IMR-90 (cell line): Measurements from ENCODE around the gene KDM5B. TPM values are rescaled to one million over a fixed set of nuclear protein-coding genes. Genes with fewer than 3 reads are reported as not detected.

Experiments
- ATAC-seq: fragments of 200-7000 bp; cut with Tn5 transposase; 2 replicates; pipeline ENCODE4 v1.9.1; 2020; ENCODE audit warnings: low read depth, mild to moderate bottlenecking, moderate library complexity
- BruUV-seq: library from RNA; stranded (reverse); fragments of 400-500 nt; replicated peaks from 2 replicates; lab custom pipeline; 2021; lab: Mats Ljungman, UMichigan
- CTCF ChIA-PET: fragments of 300-600 bp; formaldehyde crosslinking; extraction: SDS; loops from one replicate; lab custom pipeline; 2021; ENCODE audit warnings: antibody characterized with exemption; lab: Yijun Ruan, JAX
- POLR2A ChIA-PET: fragments of 300-600 bp; sonication (Branson Sonifier 250); formaldehyde crosslinking; loops from one replicate; lab custom pipeline; 2022; ENCODE audit warnings: antibody characterized with exemption; ENCODE audit not compliant: unreplicated experiment; lab: Charles Lee
- DNase-seq: peaks from one replicate; pipeline ENCODE4 v3.0.0; 2013
- H2AFZ ChIP-seq: replicated peaks from 2 replicates; pipeline ENCODE3; 2013; ENCODE audit warnings: low read length, mild to moderate bottlenecking; ENCODE audit not compliant: poor library complexity
- H2AK5ac ChIP-seq: 2 replicates; pipeline ENCODE4 v1.6.1; 2013; ENCODE audit warnings: low read depth, low read length, inconsistent platforms
- H2AK9ac ChIP-seq: replicated peaks from 2 replicates; pipeline ENCODE3; 2013; ENCODE audit warnings: mild to moderate bottlenecking, low read depth, low read length, moderate library complexity; ENCODE audit not compliant: poor library complexity
- H2BK120ac ChIP-seq: 2 replicates; pipeline ENCODE4 v1.6.1; 2013; ENCODE audit warnings: low read depth, low read length, inconsistent platforms
- H2BK15ac ChIP-seq: 3 replicates; pipeline ENCODE4 v1.6.1; 2013; ENCODE audit warnings: low read depth, low read length, inconsistent platforms
- H2BK20ac ChIP-seq: 2 replicates; pipeline ENCODE4 v1.6.1; 2013; ENCODE audit warnings: low read depth, mild to moderate bottlenecking, inconsistent platforms, low read length, moderate library complexity
- H2BK5ac ChIP-seq: 2 replicates; pipeline ENCODE4 v1.6.1; 2013; ENCODE audit warnings: mild to moderate bottlenecking, low read depth, low read length, inconsistent platforms; ENCODE audit not compliant: poor library complexity, severe bottlenecking
- H3K14ac ChIP-seq: replicated peaks from 2 replicates; pipeline ENCODE4 v1.6.1; 2013; ENCODE audit warnings: low read depth, low read length, inconsistent platforms
- H3K18ac ChIP-seq: 2 replicates; pipeline ENCODE4 v1.6.1; 2013; ENCODE audit warnings: low read depth, low read length, control low read depth
- H3K23ac ChIP-seq: 2 replicates; pipeline ENCODE4 v1.6.1; 2013; ENCODE audit warnings: low read depth, low read length, inconsistent platforms
- H3K27ac ChIP-seq: 2 replicates; pipeline ENCODE4 v1.5.1; 2013; ENCODE audit warnings: mild to moderate bottlenecking, control low read depth, low read length; ENCODE audit not compliant: insufficient read depth
- H3K27me3 ChIP-seq: 2 replicates; pipeline ENCODE4 v1.6.1; 2013; ENCODE audit warnings: low read length; ENCODE audit not compliant: control insufficient read depth, insufficient read depth
- H3K36me3 ChIP-seq: 2 replicates; pipeline ENCODE4 v1.6.1; 2013; ENCODE audit warnings: low read length, mixed read lengths; ENCODE audit not compliant: control insufficient read depth, insufficient read depth
- H3K4ac ChIP-seq: 2 replicates; pipeline ENCODE4 v1.6.1; 2013; ENCODE audit warnings: low read depth, low read length, inconsistent platforms
- H3K4me1 ChIP-seq: 2 replicates; pipeline ENCODE4 v1.6.1; 2013; ENCODE audit warnings: low read length, mixed read lengths; ENCODE audit not compliant: control insufficient read depth, insufficient read depth
- H3K4me2 ChIP-seq: 2 replicates; pipeline ENCODE4 v1.6.1; 2013; ENCODE audit warnings: low read depth, mild to moderate bottlenecking, control low read depth, low read length, moderate library complexity
- H3K4me3 ChIP-seq: 2 replicates; pipeline ENCODE4 v1.5.1; 2013; ENCODE audit warnings: low read depth, mild to moderate bottlenecking, control low read depth, low read length, moderate library complexity; ENCODE audit not compliant: insufficient read depth
- H3K56ac ChIP-seq: 2 replicates; pipeline ENCODE4 v1.6.1; 2013; ENCODE audit warnings: low read length, inconsistent platforms; ENCODE audit not compliant: insufficient read depth; ENCODE audit errors: extremely low read depth
- H3K79me1 ChIP-seq, 2 experiments: 2 replicates each; pipeline ENCODE4 v1.6.1; 2013; ENCODE audit warnings: low read length in 2 of 2, inconsistent platforms in 1 of 2, low read depth in 1 of 2
- H3K9ac ChIP-seq: 2 replicates; pipeline ENCODE4 v1.6.1; 2013; ENCODE audit warnings: low read depth, low read length, control low read depth
- H3K9me1 ChIP-seq: 2 replicates; pipeline ENCODE4 v1.6.1; 2013; ENCODE audit warnings: low read length, inconsistent platforms; ENCODE audit not compliant: insufficient read depth
- H3K9me3 ChIP-seq: 2 replicates; pipeline ENCODE4 v1.6.1; 2013; ENCODE audit warnings: low read length; ENCODE audit not compliant: control insufficient read depth, insufficient read depth
- H4K20me1 ChIP-seq: 2 replicates; pipeline ENCODE4 v1.6.1; 2013; ENCODE audit warnings: low read length, inconsistent platforms; ENCODE audit not compliant: insufficient read depth
- H4K5ac ChIP-seq: 2 replicates; pipeline ENCODE4 v1.6.1; 2013; ENCODE audit warnings: mild to moderate bottlenecking, low read depth, low read length, control low read depth
- H4K8ac ChIP-seq, 2 experiments: 2 replicates each; pipeline ENCODE4 v1.6.1; 2013; ENCODE audit warnings: low read depth in 2 of 2, low read length in 2 of 2, control low read depth in 1 of 2, inconsistent platforms in 1 of 2
- H4K91ac ChIP-seq: 2 replicates; pipeline ENCODE4 v1.6.1; 2013; ENCODE audit warnings: low read depth, low read length, inconsistent platforms; ENCODE audit not compliant: insufficient read depth
- BHLHE40 ChIP-seq: fragments of 150-350 bp; IDR thresholded peaks from 2 replicates; pipeline ENCODE4 v1.6.1; 2016; ENCODE audit warnings: mild to moderate bottlenecking, low read depth, low read length
- CEBPB ChIP-seq: IDR thresholded peaks from 2 replicates; pipeline ENCODE4 v1.6.1; 2012; ENCODE audit warnings: low read depth, low read length, improper control_type of control experiment
- CHD1 ChIP-seq: IDR thresholded peaks from 2 replicates; pipeline ENCODE4 v1.6.1; 2012; ENCODE audit warnings: low read depth, low read length, improper control_type of control experiment
- FOS ChIP-seq: fragments of 150-350 bp; IDR thresholded peaks from 2 replicates; pipeline ENCODE4 v1.6.1; 2016; ENCODE audit warnings: low read depth, low read length
- MAFK ChIP-seq: IDR thresholded peaks from 2 replicates; pipeline ENCODE4 v1.6.1; 2012; ENCODE audit warnings: low read depth, low read length, improper control_type of control experiment
- MAZ ChIP-seq: IDR thresholded peaks from 2 replicates; pipeline ENCODE4 v1.6.1; 2012; ENCODE audit warnings: low read depth, mild to moderate bottlenecking, low read length, improper control_type of control experiment, moderate library complexity, borderline replicate concordance
- NFE2L2 ChIP-seq: fragments of 150-350 bp; IDR thresholded peaks from 2 replicates; pipeline ENCODE4 v1.6.1; 2016; ENCODE audit warnings: low read depth, mild to moderate bottlenecking, low read length
- POLR2A ChIP-seq: IDR thresholded peaks from 2 replicates; pipeline ENCODE4 v1.6.1; 2012; ENCODE audit warnings: mild to moderate bottlenecking, low read depth, low read length
- RAD21 ChIP-seq: IDR thresholded peaks from 2 replicates; pipeline ENCODE4 v1.6.1; 2012; ENCODE audit warnings: low read length, improper control_type of control experiment
- RCOR1 ChIP-seq: IDR thresholded peaks from 2 replicates; pipeline ENCODE4 v1.6.1; 2012; ENCODE audit warnings: mild to moderate bottlenecking, low read length, improper control_type of control experiment; ENCODE audit not compliant: insufficient replicate concordance
- RFX5 ChIP-seq: IDR thresholded peaks from 2 replicates; pipeline ENCODE4 v1.8.0; 2012; ENCODE audit warnings: low read depth, mild to moderate bottlenecking, low read length, moderate library complexity
- SMC3 ChIP-seq: fragments of 150-350 bp; IDR thresholded peaks from 2 replicates; pipeline ENCODE4 v1.6.1; 2016; ENCODE audit warnings: low read depth, mild to moderate bottlenecking, antibody characterized with exemption, low read length, moderate library complexity
- WGBS, 2 experiments: methylation state at CpG; one replicate each; pipeline versions ENCODE4 v1.1.5 to v1.1.7; 2013; ENCODE audit warnings: missing lambda C conversion rate in 2 of 2; ENCODE audit not compliant: insufficient read length in 1 of 2; ENCODE audit errors: extremely low coverage in 2 of 2; 5-methylcytosine and 5-hydroxymethylcytosine counted together
- dilution Hi-C: fragments of 300-500 bp; cut with HindIII; formaldehyde crosslinking; loops from one replicate; pipeline ENCODE4 v1.14.3; 2018; ENCODE audit warnings: low sequenced_read_pairs; ENCODE audit not compliant: unreplicated experiment
- in situ Hi-C: fragments of 300-500 bp; cut with MboI; formaldehyde crosslinking; loops from 3 replicates; pipeline ENCODE4 v1.14.3; 2019; ENCODE audit warnings: low sequenced_read_pairs, inconsistent platforms, mixed read lengths
- intact Hi-C: fragments of 100-400 bp; cut with micrococcal nuclease; formaldehyde crosslinking; loops from 2 replicates; pipeline ENCODE4 v1.10.0; 2022
- polyA plus RNA-seq, 3 experiments: library from polyadenylated mRNA; depleted of rRNA; stranded (reverse); fragments of >200 nt; gene quantifications; 2 replicates each; pipeline ENCODE4 v1.2.3, GENCODE V29; 2012; ENCODE audit warnings: low replicate concordance in 1 of 3
- total RNA-seq: library from RNA; depleted of rRNA; stranded (reverse); fragments of >200 nt; gene quantifications from 2 replicates; pipeline ENCODE4 v1.2.3, GENCODE V29; 2012
- TF ChIP-seq, protein P1 (sequence below): fragments of 150-350 bp; IDR thresholded peaks from 2 replicates; pipeline ENCODE4 v1.6.1; 2017; ENCODE audit warnings: mild to moderate bottlenecking, antibody characterized with exemption, low read length, low read depth
- TF ChIP-seq, protein P2 (sequence below): conservative IDR thresholded peaks from 2 replicates; pipeline ENCODE4 v1.5.1; 2012; ENCODE audit warnings: mild to moderate bottlenecking, low read depth, low read length, improper control_type of control experiment
- TF ChIP-seq, protein P3 (sequence below): fragments of 150-350 bp; IDR thresholded peaks from 2 replicates; pipeline ENCODE4 v1.6.1; 2016; ENCODE audit warnings: low read depth, mild to moderate bottlenecking, low read length, moderate library complexity, borderline replicate concordance

The KDM5B gene
- total and polyA plus RNA-seq, 2 of the 4 experiments (the other 2 are of a cell fraction): 28.8 to 82.1 TPM

- Histone ChIP-seq H2BK5ac (no peak overlapping the region), H2AFZ (no peak overlapping the region), H3K4me3 (no peak overlapping the region), H2AK9ac (no peak overlapping the region), H4K8ac (no peak overlapping the region), H3K23ac (no peak overlapping the region), H3K79me1 (peaks cover 3 to 22% of the 10 kb centered on the region in 2 experiments), H4K20me1 (no peaks in the 10 kb centered on the region; the same call in 1 of the 2 replicates), H3K9me1 (peaks cover 4% of the 10 kb centered on the region; the same call in 1 of the 2 replicates), H2BK15ac (no peak overlapping the region), H2AK5ac (no peak overlapping the region), H3K4ac (no peak overlapping the region), H2BK120ac (no peak overlapping the region), H3K56ac (no peak overlapping the region), H3K9me3 (no peaks in the 10 kb centered on the region), H4K5ac (no peak overlapping the region), H3K4me1 (no peaks in the 10 kb centered on the region), H2BK20ac (no peak overlapping the region), H3K18ac (no peak overlapping the region), H3K14ac (no peak overlapping the region), H3K27ac (no peak overlapping the region), H4K91ac (no peak overlapping the region), H3K27me3 (no peaks in the 10 kb centered on the region), H3K4me2 (no peak overlapping the region), H3K9ac (no peak overlapping the region), H3K36me3 (peaks cover 61% of the 10 kb centered on the region)
- dilution Hi-C loops: no loop called here
- BruUV-seq: no TSS peak
- no peak for ATAC-seq
- WGBS, 2 experiments: no CpG with 5 or more reads among the region's 2 CpGs
- intact Hi-C loops: loop anchor here (5.0 to 10.0 kb wide), 2 partner anchors 98 to 241 kb away; no protein-coding TSS in a partner anchor
- CTCF ChIA-PET: no interaction called here
- in situ Hi-C loops: loop anchor here (10.0 kb wide), 1 partner anchor 161 kb away; no protein-coding TSS in a partner anchor
- DNase-seq: no peak
- POLR2A ChIA-PET: no interaction called here
- TF ChIP-seq, protein P1, sequence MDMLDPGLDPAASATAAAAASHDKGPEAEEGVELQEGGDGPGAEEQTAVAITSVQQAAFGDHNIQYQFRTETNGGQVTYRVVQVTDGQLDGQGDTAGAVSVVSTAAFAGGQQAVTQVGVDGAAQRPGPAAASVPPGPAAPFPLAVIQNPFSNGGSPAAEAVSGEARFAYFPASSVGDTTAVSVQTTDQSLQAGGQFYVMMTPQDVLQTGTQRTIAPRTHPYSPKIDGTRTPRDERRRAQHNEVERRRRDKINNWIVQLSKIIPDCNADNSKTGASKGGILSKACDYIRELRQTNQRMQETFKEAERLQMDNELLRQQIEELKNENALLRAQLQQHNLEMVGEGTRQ: no peak
- TF ChIP-seq, protein P2, sequence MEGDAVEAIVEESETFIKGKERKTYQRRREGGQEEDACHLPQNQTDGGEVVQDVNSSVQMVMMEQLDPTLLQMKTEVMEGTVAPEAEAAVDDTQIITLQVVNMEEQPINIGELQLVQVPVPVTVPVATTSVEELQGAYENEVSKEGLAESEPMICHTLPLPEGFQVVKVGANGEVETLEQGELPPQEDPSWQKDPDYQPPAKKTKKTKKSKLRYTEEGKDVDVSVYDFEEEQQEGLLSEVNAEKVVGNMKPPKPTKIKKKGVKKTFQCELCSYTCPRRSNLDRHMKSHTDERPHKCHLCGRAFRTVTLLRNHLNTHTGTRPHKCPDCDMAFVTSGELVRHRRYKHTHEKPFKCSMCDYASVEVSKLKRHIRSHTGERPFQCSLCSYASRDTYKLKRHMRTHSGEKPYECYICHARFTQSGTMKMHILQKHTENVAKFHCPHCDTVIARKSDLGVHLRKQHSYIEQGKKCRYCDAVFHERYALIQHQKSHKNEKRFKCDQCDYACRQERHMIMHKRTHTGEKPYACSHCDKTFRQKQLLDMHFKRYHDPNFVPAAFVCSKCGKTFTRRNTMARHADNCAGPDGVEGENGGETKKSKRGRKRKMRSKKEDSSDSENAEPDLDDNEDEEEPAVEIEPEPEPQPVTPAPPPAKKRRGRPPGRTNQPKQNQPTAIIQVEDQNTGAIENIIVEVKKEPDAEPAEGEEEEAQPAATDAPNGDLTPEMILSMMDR: no peak
- TF ChIP-seq POLR2A: no peak
- no peak for TF ChIP-seq NFE2L2
- no peak for TF ChIP-seq RCOR1
- no peak for TF ChIP-seq FOS
- no peak for TF ChIP-seq RAD21
- no peak for TF ChIP-seq BHLHE40
- TF ChIP-seq, protein P3, sequence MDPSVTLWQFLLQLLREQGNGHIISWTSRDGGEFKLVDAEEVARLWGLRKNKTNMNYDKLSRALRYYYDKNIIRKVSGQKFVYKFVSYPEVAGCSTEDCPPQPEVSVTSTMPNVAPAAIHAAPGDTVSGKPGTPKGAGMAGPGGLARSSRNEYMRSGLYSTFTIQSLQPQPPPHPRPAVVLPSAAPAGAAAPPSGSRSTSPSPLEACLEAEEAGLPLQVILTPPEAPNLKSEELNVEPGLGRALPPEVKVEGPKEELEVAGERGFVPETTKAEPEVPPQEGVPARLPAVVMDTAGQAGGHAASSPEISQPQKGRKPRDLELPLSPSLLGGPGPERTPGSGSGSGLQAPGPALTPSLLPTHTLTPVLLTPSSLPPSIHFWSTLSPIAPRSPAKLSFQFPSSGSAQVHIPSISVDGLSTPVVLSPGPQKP: no peak
- TF ChIP-seq CHD1: no peak
- no peak for TF ChIP-seq RFX5
- no peak for TF ChIP-seq SMC3
- TF ChIP-seq CEBPB: no peak
- TF ChIP-seq MAZ: no peak
- TF ChIP-seq MAFK: no peak
Measured at GRCh38 chr1:202754293-202754692, 53.9 kb downstream of the KDM5B start.
